Measurements from ENCODE around the gene LCMT1. TPM values are rescaled to one million over a fixed set of nuclear protein-coding genes. Genes with fewer than 3 reads are reported as not detected.

LCMT1 gene
- total RNA-seq, 1 experiment from 2014 or later: 86.3 TPM

GRCh38 chr16:25063102-25063501, 48.4 kb upstream of the LCMT1 start:
- TF ChIP-seq, protein P1, sequence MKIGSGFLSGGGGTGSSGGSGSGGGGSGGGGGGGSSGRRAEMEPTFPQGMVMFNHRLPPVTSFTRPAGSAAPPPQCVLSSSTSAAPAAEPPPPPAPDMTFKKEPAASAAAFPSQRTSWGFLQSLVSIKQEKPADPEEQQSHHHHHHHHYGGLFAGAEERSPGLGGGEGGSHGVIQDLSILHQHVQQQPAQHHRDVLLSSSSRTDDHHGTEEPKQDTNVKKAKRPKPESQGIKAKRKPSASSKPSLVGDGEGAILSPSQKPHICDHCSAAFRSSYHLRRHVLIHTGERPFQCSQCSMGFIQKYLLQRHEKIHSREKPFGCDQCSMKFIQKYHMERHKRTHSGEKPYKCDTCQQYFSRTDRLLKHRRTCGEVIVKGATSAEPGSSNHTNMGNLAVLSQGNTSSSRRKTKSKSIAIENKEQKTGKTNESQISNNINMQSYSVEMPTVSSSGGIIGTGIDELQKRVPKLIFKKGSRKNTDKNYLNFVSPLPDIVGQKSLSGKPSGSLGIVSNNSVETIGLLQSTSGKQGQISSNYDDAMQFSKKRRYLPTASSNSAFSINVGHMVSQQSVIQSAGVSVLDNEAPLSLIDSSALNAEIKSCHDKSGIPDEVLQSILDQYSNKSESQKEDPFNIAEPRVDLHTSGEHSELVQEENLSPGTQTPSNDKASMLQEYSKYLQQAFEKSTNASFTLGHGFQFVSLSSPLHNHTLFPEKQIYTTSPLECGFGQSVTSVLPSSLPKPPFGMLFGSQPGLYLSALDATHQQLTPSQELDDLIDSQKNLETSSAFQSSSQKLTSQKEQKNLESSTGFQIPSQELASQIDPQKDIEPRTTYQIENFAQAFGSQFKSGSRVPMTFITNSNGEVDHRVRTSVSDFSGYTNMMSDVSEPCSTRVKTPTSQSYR (CRISPR knock-in tag; IDR thresholded peaks at IDR 0.05): no peak
- TF ChIP-seq, protein P2, sequence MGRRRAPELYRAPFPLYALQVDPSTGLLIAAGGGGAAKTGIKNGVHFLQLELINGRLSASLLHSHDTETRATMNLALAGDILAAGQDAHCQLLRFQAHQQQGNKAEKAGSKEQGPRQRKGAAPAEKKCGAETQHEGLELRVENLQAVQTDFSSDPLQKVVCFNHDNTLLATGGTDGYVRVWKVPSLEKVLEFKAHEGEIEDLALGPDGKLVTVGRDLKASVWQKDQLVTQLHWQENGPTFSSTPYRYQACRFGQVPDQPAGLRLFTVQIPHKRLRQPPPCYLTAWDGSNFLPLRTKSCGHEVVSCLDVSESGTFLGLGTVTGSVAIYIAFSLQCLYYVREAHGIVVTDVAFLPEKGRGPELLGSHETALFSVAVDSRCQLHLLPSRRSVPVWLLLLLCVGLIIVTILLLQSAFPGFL (CRISPR knock-in tag; IDR thresholded peaks at IDR 0.05; ENCODE audit: borderline replicate concordance): no peak
- TF ChIP-seq ZNF425 (CRISPR knock-in tag; conservative IDR thresholded peaks at IDR 0.05): no peak
- TF ChIP-seq MXD4 (CRISPR knock-in tag; IDR thresholded peaks at IDR 0.05; ENCODE audit: borderline replicate concordance): no peak
- TF ChIP-seq, protein P3, sequence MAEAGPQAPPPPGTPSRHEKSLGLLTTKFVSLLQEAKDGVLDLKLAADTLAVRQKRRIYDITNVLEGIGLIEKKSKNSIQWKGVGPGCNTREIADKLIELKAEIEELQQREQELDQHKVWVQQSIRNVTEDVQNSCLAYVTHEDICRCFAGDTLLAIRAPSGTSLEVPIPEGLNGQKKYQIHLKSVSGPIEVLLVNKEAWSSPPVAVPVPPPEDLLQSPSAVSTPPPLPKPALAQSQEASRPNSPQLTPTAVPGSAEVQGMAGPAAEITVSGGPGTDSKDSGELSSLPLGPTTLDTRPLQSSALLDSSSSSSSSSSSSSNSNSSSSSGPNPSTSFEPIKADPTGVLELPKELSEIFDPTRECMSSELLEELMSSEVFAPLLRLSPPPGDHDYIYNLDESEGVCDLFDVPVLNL (CRISPR knock-in tag; IDR thresholded peaks at IDR 0.05; ENCODE audit: borderline replicate concordance, low read depth): no peak
- no peak for TF ChIP-seq JAZF1 (CRISPR knock-in tag; IDR thresholded peaks at IDR 0.05)
- TF ChIP-seq IRF2 (CRISPR knock-in tag; IDR thresholded peaks at IDR 0.05; ENCODE audit: borderline replicate concordance, low read depth): no peak
- no peak for TF ChIP-seq EMX1 (CRISPR knock-in tag; IDR thresholded peaks at IDR 0.05)
- no peak for TF ChIP-seq HMGA2 (CRISPR knock-in tag; IDR thresholded peaks at IDR 0.05)
- TF ChIP-seq CBFB (CRISPR knock-in tag; IDR thresholded peaks at IDR 0.05; ENCODE audit: low read depth): no peak
- no peak for TF ChIP-seq ZNF416 (CRISPR knock-in tag; IDR thresholded peaks at IDR 0.05)
- no peak for TF ChIP-seq ELF4 (CRISPR knock-in tag; IDR thresholded peaks at IDR 0.05; ENCODE audit: low read depth)
- no peak for TF ChIP-seq MYBL2 (CRISPR knock-in tag; IDR thresholded peaks at IDR 0.05)
- no peak for TF ChIP-seq RELA (CRISPR knock-in tag; IDR thresholded peaks at IDR 0.05; ENCODE audit: borderline replicate concordance)
- ChIA-PET POLR2A (no interaction called here), CTCF (no interaction called here)
- no peak for DNase-seq (ENCODE audit: low spot score)
- no peak for ATAC-seq
- no peaks in the 10 kb centered on the region for H3K36me3 Mint-ChIP-seq
- H3K27me3 Mint-ChIP-seq (ENCODE audit: low read depth): peaks cover 11% of the 10 kb centered on the region
- H3K27ac Mint-ChIP-seq: no peak overlapping the region
- peaks cover 15% of the 10 kb centered on the region for H3K4me1 Mint-ChIP-seq
- no peak overlapping the region for H3K4me3 Mint-ChIP-seq
- no peaks in the 10 kb centered on the region for H3K9me3 Mint-ChIP-seq

DNA sequence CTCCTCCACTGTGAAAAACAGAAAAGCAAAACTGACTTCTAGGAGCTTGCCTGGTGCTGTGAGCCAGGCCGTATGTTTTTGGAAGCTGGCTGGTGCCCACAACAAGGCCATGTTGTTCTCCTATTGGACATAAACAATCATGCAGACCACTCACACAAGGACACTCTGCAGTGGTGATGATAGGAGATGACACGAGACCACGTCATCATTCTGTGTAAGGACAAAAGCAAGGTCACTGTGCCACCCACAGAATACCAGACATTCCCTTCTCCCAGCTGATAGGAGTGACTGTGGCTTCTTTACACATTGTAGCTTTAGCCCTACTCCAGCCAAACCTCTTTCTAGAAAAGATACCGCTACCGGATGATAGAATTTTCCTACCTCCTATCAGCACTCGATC, 47.7 kb upstream of the LCMT1 start:
- CTCF ChIA-PET: no interaction called here
- Mint-ChIP-seq H3K36me3 (no peaks in the 10 kb centered on the region), H3K4me3 (no peak overlapping the region), H3K9me3 (no peaks in the 10 kb centered on the region), H3K27me3 (ENCODE audit: low read depth) (peaks cover 18% of the 10 kb centered on the region), H3K27ac (no peak overlapping the region), H3K4me1 (peaks cover 15% of the 10 kb centered on the region)
- DNase-seq (ENCODE audit: low spot score): no peak
- no peak for ATAC-seq
- POLR2A ChIA-PET: no interaction called here
- TF ChIP-seq, protein P1 (CRISPR knock-in tag; IDR thresholded peaks at IDR 0.05): no peak
- TF ChIP-seq ZBTB21 (CRISPR knock-in tag; IDR thresholded peaks at IDR 0.05; ENCODE audit: borderline replicate concordance): no peak
- TF ChIP-seq TP53 (CRISPR knock-in tag; IDR thresholded peaks at IDR 0.05): no peak
- no peak for TF ChIP-seq ESRRA (CRISPR knock-in tag; IDR thresholded peaks at IDR 0.05; ENCODE audit: borderline replicate concordance)
- TF ChIP-seq ZNF138 (CRISPR knock-in tag; conservative IDR thresholded peaks at IDR 0.05): no peak
- TF ChIP-seq JAZF1 (CRISPR knock-in tag; IDR thresholded peaks at IDR 0.05): no peak
- no peak for TF ChIP-seq FOXP4 (CRISPR knock-in tag; IDR thresholded peaks at IDR 0.05)
- TF ChIP-seq ZMAT4 (CRISPR knock-in tag; IDR thresholded peaks at IDR 0.05): no peak
